Hepatocyte (in vitro differentiated cells): ENCODE data around the gene THAP9. TPM values are rescaled to one million over a fixed set of nuclear protein-coding genes. Genes with fewer than 3 reads are reported as not detected.

Source experiments
- DNase-seq: peaks from one replicate; pipeline ENCODE4 v3.0.0-alpha.2; 2016; ENCODE audit warnings: low spot score
- H2AFZ ChIP-seq: fragments of 200-600 bp; sonication (generic); 2 replicates; pipeline ENCODE4 v1.6.0; 2016; ENCODE audit warnings: antibody characterized with exemption, mild to moderate bottlenecking
- H3K27ac ChIP-seq: fragments of 200-600 bp; sonication (generic); 2 replicates; pipeline ENCODE4 v1.5.1; 2016; ENCODE audit warnings: mild to moderate bottlenecking
- H3K27me3 ChIP-seq: fragments of 200-600 bp; sonication (generic); 2 replicates; pipeline ENCODE4 v1.6.1; 2016
- H3K36me3 ChIP-seq: fragments of 200-600 bp; sonication (generic); replicated peaks from 2 replicates; pipeline ENCODE4 v1.5.1; 2016; ENCODE audit warnings: low read depth; ENCODE audit not compliant: insufficient read depth
- H3K4me1 ChIP-seq: fragments of 200-600 bp; sonication (generic); 2 replicates; pipeline ENCODE4 v1.5.1; 2016; ENCODE audit warnings: mild to moderate bottlenecking, moderate library complexity; ENCODE audit not compliant: insufficient read depth
- H3K4me2 ChIP-seq: fragments of 200-600 bp; sonication (generic); 2 replicates; pipeline ENCODE4 v1.6.0; 2016
- H3K4me3 ChIP-seq: fragments of 200-600 bp; sonication (generic); 2 replicates; pipeline ENCODE4 v1.5.1; 2016; ENCODE audit warnings: mild to moderate bottlenecking
- H3K79me2 ChIP-seq: fragments of 200-600 bp; sonication (generic); 2 replicates; pipeline ENCODE4 v1.6.0; 2017; ENCODE audit warnings: mild to moderate bottlenecking
- H3K9me2 ChIP-seq: fragments of 200-600 bp; sonication (generic); replicated peaks from 2 replicates; pipeline ENCODE4 v1.6.0; 2017; ENCODE audit warnings: mild to moderate bottlenecking; ENCODE audit not compliant: insufficient read depth
- H3K9me3 ChIP-seq: fragments of 200-600 bp; sonication (generic); 2 replicates; pipeline ENCODE4 v1.5.1; 2016; ENCODE audit warnings: low read depth, mild to moderate bottlenecking
- H4K20me1 ChIP-seq: fragments of 200-600 bp; sonication (generic); 2 replicates; pipeline ENCODE4 v1.6.0; 2016; ENCODE audit warnings: mild to moderate bottlenecking; ENCODE audit not compliant: insufficient read depth, poor library complexity, severe bottlenecking
- CTCF ChIP-seq: fragments of 200-600 bp; sonication (generic); IDR thresholded peaks from 2 replicates; pipeline ENCODE4 v1.5.1; 2016; ENCODE audit warnings: antibody characterized with exemption, mild to moderate bottlenecking; ENCODE audit not compliant: poor library complexity
- EZH2 ChIP-seq: fragments of 200-600 bp; sonication (generic); IDR thresholded peaks from 2 replicates; pipeline ENCODE4 v1.6.1; 2016; ENCODE audit warnings: antibody characterized with exemption, mild to moderate bottlenecking, borderline replicate concordance
- EZH2phosphoT487 ChIP-seq: fragments of 200-600 bp; sonication (generic); IDR thresholded peaks from one replicate; pipeline ENCODE4 v1.6.1; 2018; ENCODE audit warnings: antibody characterized with exemption, mild to moderate bottlenecking, low read depth, moderate library complexity; ENCODE audit not compliant: unreplicated experiment, severe bottlenecking
- WGBS: methylation state at CpG from one replicate; pipeline ENCODE4 v1.1.6; 2016; ENCODE audit warnings: low lambda C conversion rate; ENCODE audit errors: missing lambda C conversion rate; 5-methylcytosine and 5-hydroxymethylcytosine counted together
- polyA plus RNA-seq: library from polyadenylated mRNA; unstranded; fragments of >200 nt; fragmentation: Nextera tagmentation; extraction: Ambion mirVana; gene quantifications from 2 replicates; pipeline ENCODE4 v1.2.1, GENCODE V29; 2016
- total RNA-seq: library from RNA; depleted of rRNA; stranded (reverse); fragments of >200 nt; gene quantifications from 2 replicates; pipeline ENCODE4 v1.2.3, GENCODE V29; 2014

The THAP9 gene
- total and polyA plus RNA-seq, 2 experiments from 2014 or later, result 2.1 to 12.5 TPM

- H2AFZ ChIP-seq, result no peak overlapping the region
- H3K27ac ChIP-seq, result no peak overlapping the region
- H3K27me3 ChIP-seq, result no peaks in the 10 kb centered on the region
- DNase-seq, result no peak
- WGBS, result 84% methylated on average over 5 of the region's 5 CpGs
- no peaks in the 10 kb centered on the region for H3K9me2 ChIP-seq
- H3K36me3 ChIP-seq, result no peaks in the 10 kb centered on the region
- no peaks in the 10 kb centered on the region for H3K4me1 ChIP-seq
- H4K20me1 ChIP-seq, result no peaks in the 10 kb centered on the region
- no peak overlapping the region for H3K4me3 ChIP-seq
- H3K79me2 ChIP-seq, result no peaks in the 10 kb centered on the region
- no peaks in the 10 kb centered on the region for H3K9me3 ChIP-seq
- TF ChIP-seq EZH2 (no peak), EZH2phosphoT487 (no peak), CTCF (no peak)
- H3K4me2 ChIP-seq, result no peak overlapping the region
Measured at GRCh38 chr4:82930848-82931755, 30.6 kb downstream of the THAP9 start.

GRCh38 chr4:82934441-82934840 is 33.9 kb downstream of the THAP9 start:
- Histone ChIP-seq H3K9me2 (no peaks in the 10 kb centered on the region), H3K4me3 (no peak overlapping the region), H3K4me1 (no peaks in the 10 kb centered on the region), H3K27me3 (no peaks in the 10 kb centered on the region), H2AFZ (no peak overlapping the region), H3K36me3 (peaks cover under 1% of the 10 kb centered on the region), H3K4me2 (no peak overlapping the region), H4K20me1 (no peaks in the 10 kb centered on the region), H3K27ac (no peak overlapping the region), H3K9me3 (no peaks in the 10 kb centered on the region), H3K79me2 (no peaks in the 10 kb centered on the region)
- DNase-seq, result no peak
- TF ChIP-seq CTCF (no peak), EZH2phosphoT487 (no peak), EZH2 (no peak)

GRCh38 chr4:82939414-82939813 is 38.9 kb downstream of the THAP9 start:
- Histone ChIP-seq H2AFZ (no peak overlapping the region), H3K4me2 (no peak overlapping the region), H3K36me3 (peaks cover 4% of the 10 kb centered on the region), H3K9me2 (no peaks in the 10 kb centered on the region), H3K4me1 (no peaks in the 10 kb centered on the region), H3K9me3 (no peaks in the 10 kb centered on the region), H3K4me3 (no peak overlapping the region), H3K27ac (no peak overlapping the region), H3K27me3 (no peaks in the 10 kb centered on the region), H4K20me1 (no peaks in the 10 kb centered on the region), H3K79me2 (no peaks in the 10 kb centered on the region)
- TF ChIP-seq EZH2phosphoT487, result no peak
- TF ChIP-seq CTCF, result no peak
- TF ChIP-seq EZH2, result no peak
- WGBS, result 96% methylated on average over 2 of the region's 2 CpGs
- no peak for DNase-seq
